ENCODE measurements around the gene TMEM134. TPM values are rescaled to one million over a fixed set of nuclear protein-coding genes. Genes with fewer than 3 reads are reported as not detected.
A peak's percentile ranks its signal among the peaks of the same experiment; 100 is the strongest.

TMEM134 gene
- total RNA-seq, 4 donors from 2014 or later, result 49.2 to 184 (median 96.6) TPM

GRCh38 chr11:67435031-67435726 is 33.9 kb downstream of the TMEM134 start:
- H3K4me3 ChIP-seq, result no peak overlapping the region
- H3K27me3 ChIP-seq, result no peaks in the 10 kb centered on the region
- no peak for DNase-seq (ENCODE audit: low spot score in 2 of 2)
- peaks cover 0 to 31% (median 10%) of the 10 kb centered on the region in 4 donors for H3K4me1 ChIP-seq
- WGBS, 2 donors, result 81 to 82% methylated on average over 26 of the region's 26 CpGs
- H3K36me3 ChIP-seq, result peaks cover 0 to 97% (median 19%) of the 10 kb centered on the region in 3 donors
- H3K27ac ChIP-seq, result peak overlapping the region in 1 of 4 donors; percentile 40
- TF ChIP-seq CTCF (IDR thresholded peaks at IDR 0.05) (no peak), POLR2A (IDR thresholded peaks at IDR 0.05) (no peak), EP300 (IDR thresholded peaks at IDR 0.05) (no peak)
- H3K9me3 ChIP-seq, result no peaks in the 10 kb centered on the region

GRCh38 chr11:67434395-67434881 is 34.6 kb downstream of the TMEM134 start:
- no peak overlapping the region for H3K4me3 ChIP-seq
- H3K4me1 ChIP-seq, result peaks cover 0 to 31% (median 9%) of the 10 kb centered on the region in 4 donors
- peaks cover 0 to 97% (median 19%) of the 10 kb centered on the region in 3 donors for H3K36me3 ChIP-seq
- DNase-seq (ENCODE audit: low spot score in 2 of 2), result no peak
- TF ChIP-seq POLR2A (IDR thresholded peaks at IDR 0.05) (no peak), EP300 (IDR thresholded peaks at IDR 0.05) (no peak), CTCF (IDR thresholded peaks at IDR 0.05) (no peak)
- H3K27me3 ChIP-seq, result no peaks in the 10 kb centered on the region
- 79 to 100% methylated on average over 1 to 18 of the region's 23 CpGs for WGBS, 2 donors
- no peak overlapping the region for H3K27ac ChIP-seq
- no peaks in the 10 kb centered on the region for H3K9me3 ChIP-seq

GRCh38 chr11:67433536-67434394 is 35.3 kb downstream of the TMEM134 start:
- Histone ChIP-seq H3K27ac (no peak overlapping the region), H3K9me3 (no peaks in the 10 kb centered on the region), H3K36me3 (peaks cover 0 to 91% (median 19%) of the 10 kb centered on the region in 3 donors), H3K4me3 (no peak overlapping the region), H3K4me1 (peaks cover 0 to 34% (median 12%) of the 10 kb centered on the region in 4 donors), H3K27me3 (no peaks in the 10 kb centered on the region)
- TF ChIP-seq POLR2A (IDR thresholded peaks at IDR 0.05) (no peak), CTCF (IDR thresholded peaks at IDR 0.05) (no peak), EP300 (IDR thresholded peaks at IDR 0.05) (no peak)
- no peak for DNase-seq (ENCODE audit: low spot score in 2 of 2)
- WGBS, 2 donors, result 84 to 85% methylated on average over 12 to 16 of the region's 22 CpGs

GRCh38 chr11:67432655-67433349 is 36.2 kb downstream of the TMEM134 start:
- no peaks in the 10 kb centered on the region for H3K27me3 ChIP-seq
- no peak for DNase-seq (ENCODE audit: low spot score in 2 of 2)
- H3K9me3 ChIP-seq, result no peaks in the 10 kb centered on the region
- H3K27ac ChIP-seq, result no peak overlapping the region
- peaks cover 0 to 82% (median 19%) of the 10 kb centered on the region in 3 donors for H3K36me3 ChIP-seq
- no peak for TF ChIP-seq EP300 (IDR thresholded peaks at IDR 0.05)
- no peak for TF ChIP-seq CTCF (IDR thresholded peaks at IDR 0.05)
- TF ChIP-seq POLR2A (IDR thresholded peaks at IDR 0.05), result no peak
- no peak overlapping the region for H3K4me3 ChIP-seq
- peaks cover 0 to 37% (median 12%) of the 10 kb centered on the region in 4 donors for H3K4me1 ChIP-seq
- WGBS, 2 donors, result 89 to 90% methylated on average over 13 to 22 of the region's 22 CpGs
